Upper lobe of left lung (tissue), 6 donors: ENCODE measurements around the gene ITGAL. TPM values are rescaled to one million over a fixed set of nuclear protein-coding genes. Genes with fewer than 3 reads are reported as not detected.

Source experiments
- ATAC-seq, 2 donors: fragments of 200-7000 bp; cut with Tn5 transposase; one replicate each; pipeline ENCODE4 v1.9.1; 2022; ENCODE audit warnings: mild to moderate bottlenecking in 2 of 2, moderate library complexity in 2 of 2; ENCODE audit not compliant: low FRiP score in 2 of 2
- DNase-seq, 2 donors: peaks; one replicate each; pipeline ENCODE4 v3.0.0-alpha.2; 2019 to 2020
- H3K27ac ChIP-seq, 4 donors: fragments of 200-600 bp; sonication (generic); one replicate each; pipeline ENCODE4 v1.5.1; 2016 to 2019
- H3K27me3 ChIP-seq, 4 donors: fragments of 200-600 bp; sonication (generic); one replicate each; pipeline ENCODE4 v1.5.1; 2017 to 2019
- H3K36me3 ChIP-seq, 4 donors: fragments of 200-600 bp; sonication (generic); one replicate each; pipeline ENCODE4 v1.5.1; 2016 to 2019
- H3K4me1 ChIP-seq, 4 donors: fragments of 200-600 bp; sonication (generic); one replicate each; pipeline ENCODE4 v1.5.1; 2018 to 2019
- H3K4me3 ChIP-seq, 4 donors: fragments of 200-600 bp; sonication (generic); one replicate each; pipeline ENCODE4 v1.5.1; 2017 to 2019; ENCODE audit warnings: mild to moderate bottlenecking in 2 of 4, moderate library complexity in 1 of 4
- H3K9me3 ChIP-seq, 4 donors: fragments of 200-600 bp; sonication (generic); one replicate each; pipeline ENCODE4 v1.5.1; 2018 to 2019
- CTCF ChIP-seq, 6 experiments: fragments of 450-650 bp in 4 of 6; fragments of 200-600 bp in 2 of 6; sonication (generic) in 2 of 6; IDR thresholded peaks; one replicate each; pipeline ENCODE4 v1.5.1; 2016 to 2019; ENCODE audit warnings: antibody characterized with exemption in 6 of 6
- EP300 ChIP-seq, 4 donors: sonication (generic); formaldehyde crosslinking; IDR thresholded peaks; one replicate each; pipeline ENCODE4 v1.5.1; 2017; ENCODE audit warnings: antibody characterized with exemption in 4 of 4, control low read depth in 2 of 4
- POLR2A ChIP-seq, 4 donors: fragments of 450-650 bp; IDR thresholded peaks; one replicate each; pipeline ENCODE4 v1.5.1; 2016 to 2017; ENCODE audit warnings: antibody characterized with exemption in 4 of 4, mild to moderate bottlenecking in 2 of 4
- POLR2AphosphoS5 ChIP-seq, 2 donors: sonication (generic); formaldehyde crosslinking; IDR thresholded peaks; one replicate each; pipeline ENCODE4 v1.5.1; 2017; ENCODE audit warnings: antibody characterized with exemption in 2 of 2
- WGBS, 2 donors: methylation state at CpG; one replicate each; pipeline ENCODE4 v1.1.5; 2017 to 2018; 5-methylcytosine and 5-hydroxymethylcytosine counted together
- total RNA-seq, 6 donors: library from RNA; depleted of rRNA in 4 of 6; stranded (reverse); fragments of >200 nt in 4 of 6; gene quantifications; one replicate each; pipeline versions ENCODE4 v1.1.0 to v1.2.1, GENCODE V29; 2016 to 2021
- donor health status: DM: no; HTN: no; CAD: no; lungs with moderate emphysema.
- donor health status: DM: no; HTN: yes; CAD: no; lungs with severe emphysema.

Gene ITGAL
- total RNA-seq, 6 donors from 2014 or later, result 22.8 to 138 (median 67.0) TPM

- ATAC-seq (peak in 1 of 2 donors; percentile 48), DNase-seq (no peak)
- no peak overlapping the region for H3K4me3 ChIP-seq
- WGBS, 2 donors, result 54 to 74% methylated on average over 10 of the region's 10 CpGs
- no peak overlapping the region for H3K27ac ChIP-seq
- no peaks in the 10 kb centered on the region for H3K27me3 ChIP-seq
- no peaks in the 10 kb centered on the region for H3K9me3 ChIP-seq
- no peak for TF ChIP-seq CTCF (IDR thresholded peaks at IDR 0.05)
- TF ChIP-seq EP300 (IDR thresholded peaks at IDR 0.05), result no peak
- TF ChIP-seq POLR2AphosphoS5 (IDR thresholded peaks at IDR 0.05), result no peak
- TF ChIP-seq POLR2A (IDR thresholded peaks at IDR 0.05), result no peak
- H3K4me1 ChIP-seq, result peaks cover 0 to under 1% (median 0%) of the 10 kb centered on the region in 4 donors
- H3K36me3 ChIP-seq, result no peaks in the 10 kb centered on the region
These were observed 69.2 kb downstream of the ITGAL start for GRCh38 chr16:30541502-30542329.

GRCh38 chr16:30543067-30543466 lies 70.5 kb downstream of the ITGAL start:
- TF ChIP-seq CTCF (IDR thresholded peaks at IDR 0.05), result no peak
- ATAC-seq, result no peak
- Histone ChIP-seq H3K4me3 (no peak overlapping the region), H3K4me1 (no peaks in the 10 kb centered on the region), H3K9me3 (no peaks in the 10 kb centered on the region), H3K36me3 (no peaks in the 10 kb centered on the region), H3K27ac (no peak overlapping the region), H3K27me3 (no peaks in the 10 kb centered on the region)
- no peak for DNase-seq
- 83% methylated on average over 5 of the region's 5 CpGs for WGBS, 2 donors

GRCh38 chr16:30546115-30546514 lies 73.6 kb downstream of the ITGAL start:
- H3K9me3 ChIP-seq, result no peaks in the 10 kb centered on the region
- H3K4me1 ChIP-seq, result peaks cover 0 to 1% (median 0%) of the 10 kb centered on the region in 4 donors
- DNase-seq (no peak), ATAC-seq (peak in 1 of 2 donors; percentile 49)
- H3K4me3 ChIP-seq, result no peak overlapping the region
- 69 to 74% methylated on average over 8 of the region's 8 CpGs for WGBS, 2 donors
- H3K27ac ChIP-seq, result no peak overlapping the region
- no peaks in the 10 kb centered on the region for H3K27me3 ChIP-seq
- no peaks in the 10 kb centered on the region for H3K36me3 ChIP-seq
- TF ChIP-seq CTCF (IDR thresholded peaks at IDR 0.05) (no peak), POLR2AphosphoS5 (IDR thresholded peaks at IDR 0.05) (no peak), EP300 (IDR thresholded peaks at IDR 0.05) (no peak), POLR2A (IDR thresholded peaks at IDR 0.05) (no peak)

GRCh38 chr16:30548416-30549253 lies 76.1 kb downstream of the ITGAL start:
- Histone ChIP-seq H3K9me3 (no peaks in the 10 kb centered on the region), H3K36me3 (peaks cover 0 to 7% (median 3%) of the 10 kb centered on the region in 4 donors), H3K27me3 (no peaks in the 10 kb centered on the region), H3K4me3 (no peak overlapping the region), H3K27ac (no peak overlapping the region), H3K4me1 (peaks cover 4 to 16% (median 8%) of the 10 kb centered on the region in 4 donors)
- no peak for TF ChIP-seq POLR2A (IDR thresholded peaks at IDR 0.05)
- TF ChIP-seq POLR2AphosphoS5 (IDR thresholded peaks at IDR 0.05), result no peak
- WGBS, 2 donors, result 76 to 84% methylated on average over 8 of the region's 8 CpGs
- DNase-seq (no peak), ATAC-seq (no peak)

GRCh38 chr16:30551781-30552180 lies 79.2 kb downstream of the ITGAL start:
- ATAC-seq, result peak in 1 of 2 donors; percentile 75
- peak overlapping the region in 2 of 4 donors; percentile 9 to 48 for H3K27ac ChIP-seq
- DNase-seq, result peak in 1 of 2 donors; percentile 81
- no peak overlapping the region for H3K4me3 ChIP-seq
- peaks cover 7 to 29% (median 15%) of the 10 kb centered on the region in 4 donors for H3K4me1 ChIP-seq
- WGBS, 2 donors, result 59 to 60% methylated on average over 3 of the region's 3 CpGs
- H3K36me3 ChIP-seq, result peaks cover 2 to 29% (median 26%) of the 10 kb centered on the region in 4 donors
- no peaks in the 10 kb centered on the region for H3K27me3 ChIP-seq
- TF ChIP-seq POLR2AphosphoS5 (IDR thresholded peaks at IDR 0.05) (no peak), CTCF (IDR thresholded peaks at IDR 0.05) (no peak), EP300 (IDR thresholded peaks at IDR 0.05) (no peak), POLR2A (IDR thresholded peaks at IDR 0.05) (no peak)
- no peaks in the 10 kb centered on the region for H3K9me3 ChIP-seq
